ENCODE measurements around the gene KLHL18.

GRCh38 chr3:47296562-47297302, 14.0 kb downstream of the KLHL18 start:
- TF ChIP-seq CTCF (conservative IDR thresholded peaks at IDR 0.05; ENCODE audit: low read length) (no peak), EZH2phosphoT487 (IDR thresholded peaks at IDR 0.05; ENCODE audit: borderline replicate concordance) (no peak)
